Calu3 (cell line): ENCODE data around the gene TULP3. TPM values are rescaled to one million over a fixed set of nuclear protein-coding genes. Genes with fewer than 3 reads are reported as not detected.

Experiments
- BruUV-seq: library from RNA; stranded (reverse); fragments of 400-500 nt; replicated peaks from 2 replicates; lab custom pipeline; 2021; lab: Mats Ljungman, UMichigan
- CTCF ChIA-PET: fragments of 300-600 bp; sonication (Branson Sonifier 250); formaldehyde crosslinking; loops from one replicate; lab custom pipeline; 2022; ENCODE audit warnings: antibody characterized with exemption; lab: Charles Lee
- DNase-seq: peaks from one replicate; pipeline ENCODE4 v3.0.0; 2022
- H3K27ac Mint-ChIP-seq: one replicate; pipeline ENCODE4 v1.8.0; 2022; ENCODE audit warnings: mixed read lengths; ENCODE audit not compliant: unreplicated experiment
- H3K27me3 Mint-ChIP-seq: one replicate; pipeline ENCODE4 v1.8.0; 2022; ENCODE audit warnings: mixed read lengths; ENCODE audit not compliant: unreplicated experiment
- H3K36me3 Mint-ChIP-seq: one replicate; pipeline ENCODE4 v1.8.0; 2022; ENCODE audit warnings: mild to moderate bottlenecking, moderate library complexity, mixed read lengths; ENCODE audit not compliant: insufficient read depth, unreplicated experiment
- H3K4me1 Mint-ChIP-seq: one replicate; pipeline ENCODE4 v1.8.0; 2022; ENCODE audit warnings: mild to moderate bottlenecking, low read depth, mixed read lengths; ENCODE audit not compliant: unreplicated experiment
- H3K4me3 Mint-ChIP-seq: one replicate; pipeline ENCODE4 v1.8.0; 2022; ENCODE audit warnings: mild to moderate bottlenecking, low read depth, moderate library complexity, mixed read lengths; ENCODE audit not compliant: unreplicated experiment
- H3K9me3 Mint-ChIP-seq: one replicate; pipeline ENCODE4 v1.8.0; 2022; ENCODE audit warnings: low read depth, mixed read lengths; ENCODE audit not compliant: unreplicated experiment
- CTCF ChIP-seq: fragments of 200-600 bp; IDR thresholded peaks from one replicate; pipeline ENCODE4 v1.8.0; 2022; ENCODE audit warnings: antibody characterized with exemption; ENCODE audit not compliant: unreplicated experiment
- intact Hi-C: fragments of 100-400 bp; cut with micrococcal nuclease; formaldehyde crosslinking; loops from one replicate; pipeline ENCODE4 v1.10.0; 2022; ENCODE audit not compliant: unreplicated experiment
- total RNA-seq: library from RNA; stranded (reverse); gene quantifications from 2 replicates; pipeline ENCODE4 v1.2.3, GENCODE V29; 2022

Gene TULP3
- total RNA-seq, 1 experiment from 2014 or later, result 21.6 TPM

- Mint-ChIP-seq H3K36me3 (peaks cover 53% of the 10 kb centered on the region), H3K4me3 (peak overlapping the region; percentile 93), H3K9me3 (no peaks in the 10 kb centered on the region), H3K27ac (peak overlapping the region; percentile 95), H3K27me3 (no peaks in the 10 kb centered on the region), H3K4me1 (peaks cover 23% of the 10 kb centered on the region)
- CTCF ChIA-PET, result interaction anchor here (0.8 to 1.4 kb wide), 4 partner anchors 13 to 36 kb away, joined by 3 to 8 read pairs (median 3); partner anchors contain the start of genes FOXM1 and RHNO1
- TF ChIP-seq CTCF, result no peak
- no TSS peak for BruUV-seq
- DNase-seq, result no peak
- intact Hi-C loops, result loop anchor here (10.0 kb wide), 2 partner anchors 55 to 155 kb away; no protein-coding TSS in a partner anchor
Observed at GRCh38 chr12:2890001-2890387, 697 bp upstream of the TULP3 start.

GRCh38 chr12:2891240-2892053 lies 756 bp downstream of the TULP3 start:
- Mint-ChIP-seq H3K27ac (peak overlapping the region; percentile 95), H3K36me3 (peaks cover 43% of the 10 kb centered on the region), H3K4me1 (peaks cover 21% of the 10 kb centered on the region), H3K9me3 (no peaks in the 10 kb centered on the region), H3K4me3 (peak overlapping the region; percentile 93), H3K27me3 (no peaks in the 10 kb centered on the region)
- intact Hi-C loops, result loop anchor here (10.0 kb wide), 2 partner anchors 53 to 153 kb away; no protein-coding TSS in a partner anchor
- DNase-seq, result peak; percentile 41
- CTCF ChIA-PET, result interaction anchor here (1.0 kb wide), 1 partner anchor 53 kb away, joined by 3 read pairs; no protein-coding TSS in a partner anchor
- no peak for TF ChIP-seq CTCF
- BruUV-seq, result TSS peak; percentile 28

GRCh38 chr12:2892246-2892645 lies 1.6 kb downstream of the TULP3 start:
- Mint-ChIP-seq H3K9me3 (no peaks in the 10 kb centered on the region), H3K4me1 (peaks cover 21% of the 10 kb centered on the region), H3K36me3 (peaks cover 43% of the 10 kb centered on the region), H3K4me3 (peak overlapping the region; percentile 93), H3K27ac (no peak overlapping the region), H3K27me3 (no peaks in the 10 kb centered on the region)
- intact Hi-C loops, result loop anchor here (10.0 kb wide), 2 partner anchors 53 to 153 kb away; no protein-coding TSS in a partner anchor
- CTCF ChIA-PET, result no interaction called here
- no peak for TF ChIP-seq CTCF
- DNase-seq, result no peak
- no TSS peak for BruUV-seq

- CTCF ChIA-PET, result no interaction called here
- intact Hi-C loops, result loop anchor here (10.0 kb wide), 2 partner anchors 52 to 152 kb away; no protein-coding TSS in a partner anchor
- peak overlapping the region; percentile 93 for H3K4me3 Mint-ChIP-seq
Observed at GRCh38 chr12:2893007-2893406, 2.3 kb downstream of the TULP3 start.

More at GRCh38 chr12:2893007-2893406, 2.3 kb downstream of the TULP3 start:
- Mint-ChIP-seq H3K27me3 (no peaks in the 10 kb centered on the region), H3K27ac (no peak overlapping the region), H3K4me1 (peaks cover 21% of the 10 kb centered on the region), H3K36me3 (peaks cover 43% of the 10 kb centered on the region), H3K9me3 (no peaks in the 10 kb centered on the region)
- BruUV-seq, result no TSS peak
- no peak for DNase-seq
- no peak for TF ChIP-seq CTCF
